HS-5 (cell line): ENCODE data around the gene FAM89A.
"Not testable (repeated sequence)": the region's sequence is repeated elsewhere in the genome, so short reads cannot be mapped to it uniquely, and the experiment has no call there.

Experiments used
- DNase-seq: peaks from one replicate; pipeline ENCODE4 v3.0.0-alpha.2; 2012; ENCODE audit warnings: low read depth

FAM89A gene

DNA sequence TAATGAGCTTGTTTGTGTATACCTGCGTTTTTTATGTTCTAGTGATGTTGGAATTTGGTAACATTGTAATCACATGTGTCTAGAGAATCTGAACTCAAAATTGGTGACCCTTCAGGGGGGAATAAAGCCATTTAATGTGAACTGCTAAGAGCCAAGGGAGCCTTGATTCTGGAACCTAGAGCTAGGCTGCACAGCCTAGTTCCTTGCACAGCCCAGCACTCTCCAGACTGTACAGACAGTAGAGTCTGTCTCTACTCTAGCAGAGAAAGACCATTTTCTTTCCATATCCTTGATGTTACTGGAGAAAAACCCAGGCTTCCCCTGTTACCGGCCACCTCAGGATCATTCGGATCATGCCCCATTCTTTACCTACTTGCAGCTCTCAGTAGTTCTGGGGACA is 52.6 kb downstream of the FAM89A start:
- DNase-seq: no peak

DNA sequence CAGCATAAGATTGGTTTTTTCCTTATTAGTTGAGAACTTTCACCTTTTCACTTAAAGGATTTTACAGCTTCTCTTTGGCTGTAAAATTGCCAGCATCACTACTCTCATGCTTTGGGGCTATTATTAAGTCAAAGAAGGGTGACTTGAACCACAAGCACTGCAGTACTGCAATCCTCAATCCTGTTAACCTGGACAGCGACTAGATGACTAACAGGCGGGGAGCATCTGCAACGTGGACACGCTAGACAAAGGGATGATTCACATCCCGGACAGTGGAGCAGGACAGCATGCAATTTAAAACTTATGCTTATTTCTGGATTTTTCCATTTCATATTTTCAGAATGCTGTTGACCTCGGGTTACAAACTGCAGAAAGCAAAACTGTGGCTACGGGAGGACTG is 53.1 kb downstream of the FAM89A start:
- no peak for DNase-seq

GRCh38 chr1:230985711-230986110 is 54.3 kb downstream of the FAM89A start:
- DNase-seq: no peak

DNA sequence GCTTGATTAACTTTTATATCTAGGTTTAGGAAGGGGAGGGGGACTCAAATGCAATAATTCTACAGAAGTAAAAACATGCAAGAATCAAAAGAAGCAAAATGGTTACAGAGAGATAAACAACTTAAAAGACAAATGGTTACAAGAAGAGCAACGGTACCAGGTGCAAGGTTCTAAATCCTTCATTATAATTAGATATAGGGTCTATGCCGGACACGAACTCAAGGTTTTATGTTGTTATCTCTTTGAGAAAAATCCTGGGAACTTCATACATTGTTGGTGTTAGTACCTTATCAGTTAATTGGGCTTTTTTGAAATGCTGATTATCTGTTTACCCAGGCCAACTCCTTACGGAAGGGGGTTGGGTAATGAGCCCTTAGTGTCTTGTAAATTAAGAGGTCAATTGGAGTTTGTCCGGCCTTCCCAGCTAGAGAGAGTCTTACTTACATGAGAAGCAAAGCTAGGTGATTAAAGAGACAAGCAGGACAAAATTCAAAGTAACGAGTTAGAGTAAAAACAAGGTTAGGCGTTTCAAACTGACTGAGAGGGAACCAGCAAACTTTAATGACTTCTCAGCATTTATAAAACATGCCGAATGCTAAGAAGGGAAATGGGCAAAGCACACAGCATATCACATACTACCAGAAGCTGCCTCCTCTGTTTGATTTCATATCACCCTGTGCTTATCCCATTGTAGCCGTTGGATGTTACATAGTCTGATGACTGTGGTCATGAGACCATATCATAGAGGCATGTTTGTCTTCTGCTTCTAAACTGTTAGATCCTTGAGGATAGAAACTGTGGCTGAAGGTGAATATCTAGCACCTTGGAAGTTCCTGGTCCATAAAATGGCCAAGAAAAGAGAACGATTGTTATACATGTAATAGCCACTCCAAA is 55.2 kb downstream of the FAM89A start:
- not testable (repeated sequence) for DNase-seq

DNA sequence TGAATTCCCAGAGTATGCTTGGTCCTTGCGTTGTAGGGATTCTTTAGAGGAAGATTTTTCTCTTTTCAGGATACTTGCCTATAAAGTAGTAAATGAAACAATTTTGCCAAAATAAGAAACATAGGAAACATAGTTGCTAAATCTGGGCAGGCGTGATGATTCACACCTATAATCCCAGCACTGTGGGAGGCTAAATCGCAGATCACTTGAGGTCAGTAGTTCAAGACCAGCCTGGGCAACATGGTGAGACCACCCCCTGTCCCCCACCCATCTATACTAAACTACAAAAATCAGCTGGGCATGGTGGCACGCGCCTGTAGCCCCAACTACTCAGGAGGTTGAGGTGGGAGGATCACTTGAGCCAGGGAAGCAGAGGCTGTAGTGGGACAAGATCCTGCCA is 56.2 kb downstream of the FAM89A start:
- DNase-seq: no peak

GRCh38 chr1:230982696-230983095 is 57.4 kb downstream of the FAM89A start:
- DNase-seq: no peak

- no peak for DNase-seq
Measured at GRCh38 chr1:230979952-230980351, 60.1 kb downstream of the FAM89A start.

DNA sequence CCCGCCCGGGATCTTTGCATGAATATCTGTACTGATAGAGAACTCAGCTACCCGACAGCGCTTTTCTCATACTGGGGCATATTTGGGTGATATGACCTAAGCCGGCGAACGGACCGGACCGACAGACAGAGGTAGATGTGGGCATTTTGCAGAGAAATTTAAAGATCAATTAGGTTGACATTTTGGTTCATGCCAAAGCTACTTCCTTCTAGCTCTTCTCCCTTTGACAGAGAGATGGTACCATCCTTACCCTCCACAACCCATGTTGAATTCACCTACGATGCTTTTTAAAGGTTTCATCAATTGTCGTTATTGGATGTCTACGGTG is 60.7 kb downstream of the FAM89A start:
- DNase-seq: no peak

GRCh38 chr1:230978491-230979388 is 61.3 kb downstream of the FAM89A start, which contains the start of the genes ARV1 and TTC13:
TSS of gene ARV1 (plus strand) at chr1:230979094. CDS start at chr1:230979106, 12 bp downstream.
TSS of gene TTC13 (minus strand) at chr1:230978861. CDS start at chr1:230978830, 31 bp downstream.
- peak; percentile 89 for DNase-seq

DNA sequence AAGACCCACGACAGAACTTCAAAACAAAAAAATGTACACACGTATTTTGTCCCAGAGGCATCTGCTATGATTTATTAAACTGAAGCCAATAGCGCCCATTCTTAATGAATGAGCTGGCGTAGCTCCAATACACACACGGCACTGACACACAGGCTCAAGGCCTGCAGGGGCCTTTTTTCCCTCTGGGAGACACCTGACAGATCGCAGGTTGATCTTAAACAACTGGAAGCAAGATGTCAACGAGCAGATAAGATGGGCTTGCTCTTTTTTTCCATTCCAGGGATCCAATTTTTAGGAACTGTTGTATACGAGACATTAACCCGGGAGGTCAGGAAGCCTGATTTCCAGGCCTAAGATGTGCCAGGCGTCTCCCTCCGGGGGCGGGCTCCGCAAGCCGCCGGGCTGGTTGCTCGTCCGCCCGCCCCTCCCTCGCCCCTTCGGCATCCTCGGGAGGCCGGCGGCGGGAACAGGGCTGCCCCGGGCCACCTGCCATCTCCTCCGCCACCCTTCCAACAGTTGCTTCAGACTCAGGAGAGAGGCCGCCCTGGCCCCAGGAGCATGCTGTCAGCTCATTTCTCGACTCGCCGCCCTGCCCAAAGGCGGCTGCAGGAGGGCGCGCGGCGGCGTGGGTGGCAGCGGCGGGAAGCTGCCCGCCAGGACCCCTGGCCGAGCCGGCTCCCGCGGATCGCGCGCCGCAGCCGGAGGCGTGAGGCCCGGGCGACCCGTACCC is 62.1 kb downstream of the FAM89A start:
- no peak for DNase-seq

DNA sequence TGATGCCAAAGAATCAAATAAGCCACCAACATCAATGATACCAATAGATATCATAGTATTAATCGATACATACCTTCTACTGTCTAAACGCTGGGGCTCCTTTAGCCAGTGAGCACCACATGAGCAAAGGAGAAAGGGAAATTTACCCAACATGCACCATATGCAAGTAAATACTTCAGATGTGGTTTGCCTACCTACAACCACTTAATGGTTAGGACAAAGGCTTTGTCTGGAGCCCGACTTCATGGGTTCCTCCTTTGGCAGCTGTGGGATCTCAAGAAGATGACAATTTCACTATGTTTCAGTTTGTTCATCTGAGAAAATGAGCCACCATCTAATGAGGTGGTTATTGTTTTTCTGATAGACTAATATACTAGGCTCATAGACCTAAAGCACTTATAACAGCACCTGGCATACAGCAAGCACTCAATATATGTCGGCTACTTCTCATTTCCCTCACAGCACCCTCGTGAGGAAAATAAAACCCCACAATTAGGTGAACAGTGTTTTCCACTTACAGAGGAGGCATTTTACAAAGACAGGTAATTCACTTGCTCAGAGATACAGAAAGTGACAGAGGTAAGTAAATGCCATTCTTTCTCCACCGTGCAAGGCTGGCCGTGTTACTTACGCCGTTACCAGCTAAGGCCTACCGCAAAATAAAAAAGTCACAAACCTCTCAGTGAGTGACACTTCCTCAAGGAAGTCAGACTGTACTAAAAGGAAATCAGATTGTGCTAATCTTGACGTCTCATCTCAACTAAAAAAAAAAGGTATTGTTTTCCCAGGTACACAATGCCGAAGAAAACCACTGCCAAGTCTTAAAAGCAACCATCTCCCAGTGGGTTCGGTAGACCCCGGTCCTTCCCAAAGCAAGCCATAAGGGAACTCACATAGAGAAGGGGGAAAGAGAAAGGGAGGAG is 63.0 kb downstream of the FAM89A start:
- DNase-seq: no peak

DNA sequence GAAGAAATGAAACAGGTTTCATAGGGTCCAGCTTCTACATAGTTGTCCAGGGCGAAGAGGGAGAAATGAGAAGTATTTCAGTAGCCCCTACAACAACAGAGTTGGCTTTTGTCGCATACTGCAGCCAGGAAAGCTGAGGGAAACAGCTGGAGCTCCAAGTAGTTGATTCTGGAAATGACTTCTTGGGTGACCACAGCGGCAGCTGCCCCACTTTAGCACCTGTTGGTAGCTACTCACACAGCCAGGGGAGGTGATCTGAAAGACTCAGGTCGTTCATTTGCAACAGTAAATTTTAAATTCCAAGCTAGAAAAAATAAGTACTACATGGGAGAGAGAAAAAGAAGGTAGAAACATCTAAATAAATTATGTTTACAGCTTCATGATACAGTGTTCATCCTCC is 63.7 kb downstream of the FAM89A start:
- no peak for DNase-seq

DNA sequence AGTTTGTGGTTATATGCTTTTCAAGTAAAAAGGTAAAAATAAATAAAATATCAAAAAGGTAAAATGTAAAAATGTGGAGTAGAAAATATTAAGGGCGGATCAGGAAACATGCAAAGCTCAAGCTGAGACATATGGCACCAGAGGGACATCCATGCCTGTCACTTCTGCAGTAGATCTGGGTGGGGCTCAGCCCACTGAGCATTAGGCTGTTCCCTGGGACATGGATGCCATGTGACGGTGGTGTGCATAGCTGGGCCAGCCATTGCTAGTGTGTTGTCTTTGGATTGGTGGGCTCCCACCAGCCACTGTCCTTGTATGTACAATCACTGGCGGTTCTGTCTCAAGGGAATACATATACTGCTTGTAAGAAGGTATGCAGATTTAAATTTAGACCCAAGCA is 64.4 kb downstream of the FAM89A start:
- DNase-seq: no peak

DNA sequence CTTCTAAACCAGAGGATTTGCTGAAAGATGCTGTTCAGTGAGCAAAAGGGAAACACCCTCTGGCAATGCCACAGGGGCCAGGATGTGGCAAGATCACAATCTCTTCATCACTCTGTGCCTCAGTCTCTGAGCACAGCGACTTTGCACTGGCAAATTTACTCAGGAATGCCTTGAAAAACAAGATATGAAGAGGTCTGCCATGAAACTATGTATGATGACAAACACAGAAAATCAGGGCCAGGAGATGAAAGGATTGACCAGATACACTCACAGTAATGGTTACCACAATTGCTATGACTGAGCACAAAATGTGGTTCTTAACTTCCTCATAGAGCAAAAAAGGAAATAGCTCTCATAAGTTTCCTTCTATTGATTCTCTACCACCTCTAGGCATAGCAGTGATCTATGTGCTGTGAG is 67.2 kb downstream of the FAM89A start:
- no peak for DNase-seq

- no peak for DNase-seq
Measured at GRCh38 chr1:230971771-230972170, 68.3 kb downstream of the FAM89A start.

GRCh38 chr1:230970432-230970831 is 69.6 kb downstream of the FAM89A start:
- DNase-seq: no peak
